ENCODE results near the gene PHTF2. TPM values are rescaled to one million over a fixed set of nuclear protein-coding genes. Genes with fewer than 3 reads are reported as not detected.

PHTF2 gene
- total and polyA plus RNA-seq, 11 donors = 9.6 to 47.2 (median 24.2) TPM

- no peak for ATAC-seq
- Histone ChIP-seq H3K27ac (no peak overlapping the region), H3K4me3 (no peak overlapping the region), H3K27me3 (no peaks in the 10 kb centered on the region), H3K4me1 (no peaks in the 10 kb centered on the region), H3K9me3 (no peaks in the 10 kb centered on the region), H3K36me3 (no peaks in the 10 kb centered on the region)
- intact Hi-C loops (cut with DNase I) = no loop called here
- no peak for DNase-seq
- no peak for TF ChIP-seq POLR2A (IDR thresholded peaks at IDR 0.05)
- no peak for TF ChIP-seq CTCF (IDR thresholded peaks at IDR 0.05)
Observed at GRCh38 chr7:77967429-77967828, 168.9 kb downstream of the PHTF2 start.

GRCh38 chr7:77971726-77972125, 173.2 kb downstream of the PHTF2 start:
- TF ChIP-seq POLR2A (IDR thresholded peaks at IDR 0.05) (no peak), CTCF (IDR thresholded peaks at IDR 0.05) (no peak)
- H3K9me3 ChIP-seq = no peaks in the 10 kb centered on the region
- no peak overlapping the region for H3K4me3 ChIP-seq
- H3K27me3 ChIP-seq = no peaks in the 10 kb centered on the region
- no peak for ATAC-seq
- intact Hi-C loops (cut with DNase I) = no loop called here
- no peaks in the 10 kb centered on the region for H3K36me3 ChIP-seq
- H3K4me1 ChIP-seq = no peaks in the 10 kb centered on the region
- DNase-seq = no peak
- H3K27ac ChIP-seq = no peak overlapping the region

- WGBS, 4 donors = 74 to 90% (median 80%) methylated on average over 2 of the region's 2 CpGs
- no peak for TF ChIP-seq POLR2A (IDR thresholded peaks at IDR 0.05)
- no peak for TF ChIP-seq CTCF (IDR thresholded peaks at IDR 0.05)
- no peak for DNase-seq
Observed at GRCh38 chr7:77975672-77976480, 177.3 kb downstream of the PHTF2 start.

GRCh38 chr7:77979219-77979618, 180.6 kb downstream of the PHTF2 start:
- no peak overlapping the region for H3K4me3 ChIP-seq
- TF ChIP-seq POLR2A (IDR thresholded peaks at IDR 0.05) = no peak
- TF ChIP-seq CTCF (IDR thresholded peaks at IDR 0.05) = no peak
- H3K4me1 ChIP-seq = peaks cover 0 to 6% (median 0%) of the 10 kb centered on the region in 12 donors
- H3K9me3 ChIP-seq = no peaks in the 10 kb centered on the region
- intact Hi-C loops (cut with DNase I) = no loop called here
- no peak overlapping the region for H3K27ac ChIP-seq
- WGBS, 4 donors = 74 to 85% (median 80%) methylated on average over 5 of the region's 5 CpGs
- no peaks in the 10 kb centered on the region for H3K36me3 ChIP-seq
- DNase-seq = no peak
- no peak for ATAC-seq
- no peaks in the 10 kb centered on the region for H3K27me3 ChIP-seq

More at GRCh38 chr7:77975672-77976480, 177.3 kb downstream of the PHTF2 start:
- Histone ChIP-seq H3K9me3 (no peaks in the 10 kb centered on the region), H3K4me1 (peaks cover 0 to 6% (median 0%) of the 10 kb centered on the region in 12 donors), H3K36me3 (no peaks in the 10 kb centered on the region), H3K27ac (no peak overlapping the region), H3K4me3 (no peak overlapping the region), H3K27me3 (no peaks in the 10 kb centered on the region)
- intact Hi-C loops (cut with DNase I) = no loop called here
- ATAC-seq = no peak
